GM23338 (cell line): ENCODE results near the gene DHRS3. TPM values are rescaled to one million over a fixed set of nuclear protein-coding genes. Genes with fewer than 3 reads are reported as not detected.
"Not testable (repeated sequence)": the region's sequence is repeated elsewhere in the genome, so short reads cannot be mapped to it uniquely, and the experiment has no call there.

Experiments used
- ATAC-seq: fragments of 200-7000 bp; cut with Tn5 transposase; 3 replicates; pipeline ENCODE4 v1.9.1; 2020
- DNase-seq: peaks from one replicate; pipeline ENCODE4 v3.0.0-alpha.2; 2015; ENCODE audit warnings: low spot score
- H2AFZ ChIP-seq: fragments of 200-600 bp; sonication (generic); 2 replicates; pipeline ENCODE4 v1.8.0; 2016; ENCODE audit warnings: antibody characterized with exemption, mild to moderate bottlenecking, moderate library complexity
- H3F3A ChIP-seq: fragments of 200-600 bp; sonication (generic); replicated peaks from 2 replicates; pipeline ENCODE4 v1.8.0; 2017; ENCODE audit warnings: antibody characterized with exemption, mixed run types, low read depth
- H3K27ac ChIP-seq: fragments of 200-600 bp; sonication (generic); 2 replicates; pipeline ENCODE4 v1.6.1; 2016; ENCODE audit warnings: low read depth
- H3K27me3 ChIP-seq: fragments of 200-600 bp; sonication (generic); 2 replicates; pipeline ENCODE4 v1.8.0; 2016; ENCODE audit warnings: mild to moderate bottlenecking, mixed run types, moderate library complexity; ENCODE audit not compliant: insufficient read depth
- H3K36me3 ChIP-seq: fragments of 200-600 bp; sonication (generic); 2 replicates; pipeline ENCODE4 v1.8.0; 2016; ENCODE audit warnings: mild to moderate bottlenecking; ENCODE audit not compliant: insufficient read depth
- H3K4me1 ChIP-seq: fragments of 200-600 bp; sonication (generic); 2 replicates; pipeline ENCODE4 v1.8.0; 2016; ENCODE audit warnings: mild to moderate bottlenecking, moderate library complexity; ENCODE audit not compliant: insufficient read depth
- H3K4me2 ChIP-seq: fragments of 200-600 bp; sonication (generic); 2 replicates; pipeline ENCODE4 v1.7.1; 2017; ENCODE audit warnings: mixed run types
- H3K4me3 ChIP-seq: fragments of 200-600 bp; sonication (generic); 2 replicates; pipeline ENCODE4 v1.6.1; 2016; ENCODE audit warnings: mixed run types
- H3K79me2 ChIP-seq: fragments of 200-600 bp; sonication (generic); replicated peaks from 2 replicates; pipeline ENCODE4 v1.8.0; 2017; ENCODE audit warnings: mild to moderate bottlenecking; ENCODE audit not compliant: insufficient read depth
- H3K9me2 ChIP-seq: fragments of 200-600 bp; sonication (generic); 2 replicates; pipeline ENCODE4 v1.8.0; 2017; ENCODE audit not compliant: insufficient read depth
- H4K20me1 ChIP-seq: fragments of 200-600 bp; sonication (generic); replicated peaks from 2 replicates; pipeline ENCODE4 v1.8.0; 2017; ENCODE audit warnings: mild to moderate bottlenecking; ENCODE audit not compliant: insufficient read depth
- H3K27ac Mint-ChIP-seq: 2 replicates; pipeline ENCODE4 v1.8.0; 2020; ENCODE audit warnings: inconsistent platforms, mild to moderate bottlenecking, moderate library complexity, mixed read lengths
- H3K27me3 Mint-ChIP-seq: 3 replicates; pipeline ENCODE4 v1.8.0; 2022; ENCODE audit warnings: low read depth, mild to moderate bottlenecking, moderate library complexity, mixed read lengths, inconsistent platforms; ENCODE audit not compliant: insufficient read depth, poor library complexity
- H3K36me3 Mint-ChIP-seq: 3 replicates; pipeline ENCODE4 v1.8.0; 2021; ENCODE audit warnings: low read depth, mild to moderate bottlenecking, inconsistent platforms, moderate library complexity, mixed read lengths
- H3K4me1 Mint-ChIP-seq: 3 replicates; pipeline ENCODE4 v1.8.0; 2020; ENCODE audit warnings: mild to moderate bottlenecking, inconsistent platforms, mixed read lengths
- H3K4me3 Mint-ChIP-seq: 3 replicates; pipeline ENCODE4 v1.8.0; 2021; ENCODE audit warnings: moderate library complexity, mild to moderate bottlenecking, inconsistent platforms, mixed read lengths
- H3K9me3 Mint-ChIP-seq: 3 replicates; pipeline ENCODE4 v1.8.0; 2020; ENCODE audit warnings: moderate library complexity, mild to moderate bottlenecking, inconsistent platforms, mixed read lengths
- CTCF ChIP-seq, 2 experiments: fragments of 200-600 bp in 1 of 2; sonication (generic) in 1 of 2; conservative IDR thresholded peaks; 2 replicates each; pipeline versions ENCODE4 v1.5.1 to v1.6.1; 2016 to 2017; ENCODE audit warnings: antibody characterized with exemption in 2 of 2, low read depth in 2 of 2, mild to moderate bottlenecking in 2 of 2, moderate library complexity in 1 of 2
- EZH2 ChIP-seq: fragments of 200-600 bp; sonication (generic); IDR thresholded peaks from one replicate; pipeline ENCODE4 v1.8.0; 2017; ENCODE audit warnings: antibody characterized with exemption, mild to moderate bottlenecking, low read depth; ENCODE audit not compliant: unreplicated experiment
- JUNB ChIP-seq: IDR thresholded peaks from one replicate; pipeline ENCODE4 v1.6.1; 2016; ENCODE audit warnings: antibody characterized with exemption; ENCODE audit not compliant: unreplicated experiment
- NANOG ChIP-seq: IDR thresholded peaks from 2 replicates; pipeline ENCODE4 v1.6.1; 2016; ENCODE audit warnings: antibody characterized with exemption, borderline replicate concordance
- POLR2AphosphoS5 ChIP-seq: IDR thresholded peaks from 2 replicates; pipeline ENCODE4 v1.6.1; 2016; ENCODE audit warnings: antibody characterized with exemption, low read depth
- REST ChIP-seq: IDR thresholded peaks from one replicate; pipeline ENCODE4 v1.6.1; 2018; ENCODE audit warnings: antibody characterized with exemption; ENCODE audit not compliant: unreplicated experiment
- ZNF114 ChIP-seq: fragments of 250-450 bp; sonication (Bioruptor Pico); IDR thresholded peaks from 2 replicates; pipeline ENCODE4 v1.5.0; 2020; ENCODE audit warnings: mild to moderate bottlenecking, moderate library complexity
- ZNF331 ChIP-seq: fragments of 250-450 bp; sonication (Bioruptor Pico); IDR thresholded peaks from 2 replicates; pipeline ENCODE4 v1.5.0; 2020; ENCODE audit warnings: low read depth, mild to moderate bottlenecking, moderate library complexity
- polyA plus RNA-seq: library from polyadenylated mRNA; unstranded; fragments of >200 nt; fragmentation: Nextera tagmentation; extraction: Ambion mirVana; gene quantifications from 2 replicates; pipeline ENCODE4 v1.2.1, GENCODE V29; 2016
- total RNA-seq: library from RNA; depleted of rRNA; stranded (reverse); fragments of >200 nt; shearing (Covaris generic); gene quantifications from 2 replicates; pipeline ENCODE4 v1.2.3, GENCODE V29; 2014

Gene DHRS3
- total and polyA plus RNA-seq, 2 experiments from 2014 or later: 21.0 to 26.0 TPM

- no peak for TF ChIP-seq NANOG
- TF ChIP-seq ZNF331 (CRISPR knock-in tag): no peak
- no peak for TF ChIP-seq JUNB
- no peak for TF ChIP-seq REST
- no peak for TF ChIP-seq EZH2
- TF ChIP-seq POLR2AphosphoS5: no peak
- TF ChIP-seq ZNF114 (CRISPR knock-in tag): no peak
These were observed 52.7 kb downstream of the DHRS3 start (continued) for GRCh38 chr1:12565094-12565965.

GRCh38 chr1:12564251-12564650 lies 53.8 kb downstream of the DHRS3 start:
- not testable (repeated sequence) for H3K4me2 ChIP-seq, H3K4me1 Mint-ChIP-seq, DNase-seq, H3K27ac Mint-ChIP-seq, H3K27me3 Mint-ChIP-seq, H3K4me3 Mint-ChIP-seq, H4K20me1 ChIP-seq, H3K9me2 ChIP-seq, H3K36me3 ChIP-seq, ATAC-seq, H3F3A ChIP-seq, H3K4me1 ChIP-seq, H2AFZ ChIP-seq, H3K27me3 ChIP-seq, H3K27ac ChIP-seq, H3K4me3 ChIP-seq, H3K79me2 ChIP-seq
- H3K9me3 Mint-ChIP-seq: peaks cover 31% of the 10 kb centered on the region
- peaks cover 19% of the 10 kb centered on the region for H3K36me3 Mint-ChIP-seq

GRCh38 chr1:12562955-12563576 lies 54.9 kb downstream of the DHRS3 start:
- no peak overlapping the region for H3K27ac ChIP-seq
- no peaks in the 10 kb centered on the region for H3K4me1 ChIP-seq
- H3K79me2 ChIP-seq: no peaks in the 10 kb centered on the region
- no peaks in the 10 kb centered on the region for H3F3A ChIP-seq
- peaks cover 19% of the 10 kb centered on the region for H3K36me3 Mint-ChIP-seq
- peaks cover 31% of the 10 kb centered on the region for H3K9me3 Mint-ChIP-seq
- peaks cover 3% of the 10 kb centered on the region for H3K27me3 Mint-ChIP-seq
- DNase-seq: no peak
- H3K27me3 ChIP-seq: no peaks in the 10 kb centered on the region
- H3K4me2 ChIP-seq: no peak overlapping the region
- no peaks in the 10 kb centered on the region for H3K4me1 Mint-ChIP-seq
- no peak overlapping the region for H3K4me3 Mint-ChIP-seq
- no peaks in the 10 kb centered on the region for H3K9me2 ChIP-seq
- no peak overlapping the region for H3K27ac Mint-ChIP-seq
- no peak for TF ChIP-seq CTCF (conservative IDR thresholded peaks at IDR 0.05; ENCODE audit: low read depth in 2 of 2)
- H4K20me1 ChIP-seq: no peaks in the 10 kb centered on the region
- no peak overlapping the region for H2AFZ ChIP-seq
- H3K36me3 ChIP-seq: peaks cover 4% of the 10 kb centered on the region; the same call in 1 of the 2 replicates
- no peak for ATAC-seq
- no peak overlapping the region for H3K4me3 ChIP-seq
